Thymus (tissue), 11 donors: ENCODE results near the gene SPC25. TPM values are rescaled to one million over a fixed set of nuclear protein-coding genes. Genes with fewer than 3 reads are reported as not detected.

ENCODE experiments used
- DNase-seq, 9 donors: peaks; one replicate each; pipeline ENCODE4 v3.0.0-alpha.2; 2013; ENCODE audit warnings: low spot score in 9 of 9, low read depth in 6 of 9, missing footprints in 1 of 9
- H3K27ac ChIP-seq, 2 donors: one replicate each; pipeline ENCODE4 v1.5.1; 2013; ENCODE audit warnings: control low read depth in 1 of 2, low read depth in 1 of 2, low read length in 1 of 2, mild to moderate bottlenecking in 1 of 2, moderate library complexity in 1 of 2
- H3K27me3 ChIP-seq, 2 donors: one replicate each; pipeline ENCODE4 v1.5.1; 2013; ENCODE audit warnings: low read length in 1 of 2; ENCODE audit not compliant: control insufficient read depth in 2 of 2, insufficient read depth in 1 of 2
- H3K36me3 ChIP-seq, 2 donors: one replicate each; pipeline ENCODE4 v1.5.1; 2013; ENCODE audit warnings: low read length in 1 of 2, mild to moderate bottlenecking in 1 of 2, moderate library complexity in 1 of 2; ENCODE audit not compliant: control insufficient read depth in 2 of 2, insufficient read depth in 2 of 2
- H3K4me1 ChIP-seq, 2 donors: one replicate each; pipeline ENCODE4 v1.5.1; 2013; ENCODE audit warnings: low read length in 2 of 2; ENCODE audit not compliant: control insufficient read depth in 2 of 2, insufficient read depth in 2 of 2
- H3K4me3 ChIP-seq, 2 donors: one replicate each; pipeline ENCODE4 v1.5.1; 2013; ENCODE audit warnings: low read length in 2 of 2, control low read depth in 1 of 2, mild to moderate bottlenecking in 1 of 2
- H3K9me3 ChIP-seq, 2 donors: one replicate each; pipeline ENCODE4 v1.5.1; 2013; ENCODE audit warnings: low read length in 1 of 2, mild to moderate bottlenecking in 1 of 2; ENCODE audit not compliant: control insufficient read depth in 2 of 2, insufficient read depth in 1 of 2
- WGBS: extraction: QIAGEN DNeasy Blood & Tissue Kit; methylation state at CpG from one replicate; pipeline ENCODE4 v1.1.7; 2013; 5-methylcytosine and 5-hydroxymethylcytosine counted together
- polyA plus RNA-seq: library from polyadenylated mRNA; stranded (reverse); fragments of 200-250 nt; gene quantifications from one replicate; pipeline ENCODE4 v1.2.3, GENCODE V29; 2013
- total RNA-seq: library from RNA; stranded (reverse); fragments of 120-200 nt; gene quantifications from one replicate; pipeline ENCODE4 v1.2.4, GENCODE V29; 2013
- donor health status: healthy.

SPC25 gene
- total and polyA plus RNA-seq, 2 donors, result 1.8 to 16.0 TPM

DNA sequence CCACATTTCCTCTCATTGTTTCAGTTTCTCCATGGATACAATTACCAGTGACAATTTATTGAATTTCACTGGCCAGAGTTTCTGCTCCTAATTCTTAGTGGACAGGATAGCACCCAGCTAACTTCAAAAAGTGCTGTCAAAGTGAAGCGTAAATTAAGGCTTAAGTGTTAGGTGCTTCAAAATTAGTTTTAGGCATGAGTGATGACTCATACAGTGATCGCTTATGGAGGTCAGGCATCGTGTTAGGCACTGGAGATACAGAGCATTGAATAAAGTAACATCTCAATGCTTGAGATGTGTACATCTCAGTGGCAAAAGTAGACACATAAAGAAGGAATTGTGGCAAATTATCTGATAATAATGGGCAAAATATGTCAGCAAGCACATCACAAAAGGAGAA, 47.0 kb downstream of the SPC25 start:
- DNase-seq, result no peak
- no peaks in the 10 kb centered on the region for H3K4me1 ChIP-seq
- H3K27me3 ChIP-seq, result no peaks in the 10 kb centered on the region
- H3K36me3 ChIP-seq, result no peaks in the 10 kb centered on the region
- H3K4me3 ChIP-seq, result no peak overlapping the region
- 99% methylated on average over 3 of the region's 3 CpGs for WGBS
- no peak overlapping the region for H3K27ac ChIP-seq
- H3K9me3 ChIP-seq, result no peaks in the 10 kb centered on the region

DNA sequence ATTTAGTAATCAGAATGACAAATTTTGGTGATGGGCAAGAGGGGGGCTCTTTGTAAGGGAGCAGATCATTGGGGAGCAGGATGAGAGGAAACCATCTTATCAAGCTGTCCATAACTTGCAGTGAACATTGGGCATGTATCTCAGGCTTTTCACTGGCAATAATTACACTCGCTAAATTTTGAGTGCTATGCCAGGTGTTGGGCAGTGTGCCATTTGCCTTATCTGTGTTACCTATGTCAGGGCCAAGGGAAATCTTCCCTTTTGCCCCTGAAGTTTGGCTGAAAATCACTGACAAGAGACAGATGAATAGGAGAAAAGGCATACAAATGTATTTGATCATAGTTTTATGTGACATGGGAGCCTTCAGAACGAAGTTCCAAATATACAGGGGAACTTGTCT, 48.8 kb downstream of the SPC25 start:
- no peak for DNase-seq
- H3K27me3 ChIP-seq, result no peaks in the 10 kb centered on the region
- H3K36me3 ChIP-seq, result no peaks in the 10 kb centered on the region
- no peak overlapping the region for H3K27ac ChIP-seq
- H3K9me3 ChIP-seq, result no peaks in the 10 kb centered on the region
- no peaks in the 10 kb centered on the region for H3K4me1 ChIP-seq
- 95% methylated on average over 2 of the region's 2 CpGs for WGBS
- H3K4me3 ChIP-seq, result no peak overlapping the region

DNA sequence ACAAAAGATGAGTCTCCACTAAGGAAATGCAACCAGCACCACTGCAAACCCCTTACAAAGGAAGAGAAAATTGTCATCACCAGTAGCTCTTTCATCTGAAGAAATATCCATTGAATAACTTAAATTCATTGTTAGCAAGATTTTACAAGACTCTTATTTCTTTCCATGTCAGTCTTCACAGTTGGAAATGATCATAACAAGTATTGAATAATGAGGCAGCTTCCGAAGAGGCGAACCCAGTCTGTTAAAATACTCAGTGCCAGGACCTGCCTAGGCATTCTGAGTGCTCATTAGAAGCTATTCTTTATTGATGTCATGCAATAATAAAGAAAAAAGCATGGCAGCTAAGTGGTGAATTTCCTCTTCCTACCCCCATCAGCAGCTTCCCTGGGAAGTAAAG, 54.3 kb downstream of the SPC25 start:
- no peaks in the 10 kb centered on the region for H3K36me3 ChIP-seq
- H3K4me1 ChIP-seq, result no peaks in the 10 kb centered on the region
- peaks cover 0 to 2% of the 10 kb centered on the region in 2 donors for H3K9me3 ChIP-seq
- no peak overlapping the region for H3K27ac ChIP-seq
- WGBS, result 99% methylated on average over 2 of the region's 2 CpGs
- H3K4me3 ChIP-seq, result no peak overlapping the region
- H3K27me3 ChIP-seq, result no peaks in the 10 kb centered on the region
- DNase-seq, result no peak

DNA sequence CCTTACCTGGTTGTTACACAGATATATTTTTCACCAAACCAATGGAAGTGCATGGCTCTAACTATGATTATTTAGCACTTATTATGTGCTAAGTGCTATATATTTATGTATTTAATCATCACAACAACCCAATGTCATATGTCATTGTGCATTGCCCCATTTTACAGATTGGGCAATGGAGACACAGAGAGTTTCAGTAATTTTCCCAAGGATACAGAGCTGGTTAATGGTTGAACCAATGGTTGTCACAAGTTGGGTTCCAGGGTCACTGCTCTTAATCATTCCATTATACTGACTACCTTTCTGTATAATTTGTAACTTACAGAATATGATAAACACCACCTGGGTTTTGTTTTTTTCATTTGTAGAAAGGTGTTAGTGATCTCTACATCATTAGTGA, 58.6 kb downstream of the SPC25 start:
- Histone ChIP-seq H3K4me1 (no peaks in the 10 kb centered on the region), H3K27ac (no peak overlapping the region), H3K36me3 (no peaks in the 10 kb centered on the region), H3K27me3 (no peaks in the 10 kb centered on the region), H3K9me3 (peaks cover 0 to 3% of the 10 kb centered on the region in 2 donors), H3K4me3 (no peak overlapping the region)
- DNase-seq, result no peak

DNA sequence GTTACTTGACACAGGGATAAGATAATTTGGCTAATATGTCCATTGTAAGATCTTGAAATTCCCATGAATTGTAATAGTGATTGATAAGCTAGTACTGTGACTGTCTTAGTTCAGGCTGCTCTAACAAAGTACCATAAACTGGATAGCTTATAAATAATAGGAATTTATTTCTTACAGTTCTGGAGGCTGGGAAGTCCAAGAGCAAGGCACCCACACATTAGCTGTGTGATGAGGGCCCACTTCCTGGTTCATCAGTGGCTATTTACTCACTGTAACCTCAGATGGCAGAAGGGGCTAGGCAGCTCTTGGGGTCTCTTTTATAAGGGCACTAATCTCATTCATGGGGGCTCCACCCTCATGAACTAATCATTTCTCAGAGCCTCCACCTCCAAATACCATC, 59.3 kb downstream of the SPC25 start:
- Histone ChIP-seq H3K27ac (no peak overlapping the region), H3K27me3 (no peaks in the 10 kb centered on the region), H3K9me3 (peaks cover 0 to 3% of the 10 kb centered on the region in 2 donors), H3K36me3 (no peaks in the 10 kb centered on the region), H3K4me3 (no peak overlapping the region), H3K4me1 (no peaks in the 10 kb centered on the region)
- no peak for DNase-seq

DNA sequence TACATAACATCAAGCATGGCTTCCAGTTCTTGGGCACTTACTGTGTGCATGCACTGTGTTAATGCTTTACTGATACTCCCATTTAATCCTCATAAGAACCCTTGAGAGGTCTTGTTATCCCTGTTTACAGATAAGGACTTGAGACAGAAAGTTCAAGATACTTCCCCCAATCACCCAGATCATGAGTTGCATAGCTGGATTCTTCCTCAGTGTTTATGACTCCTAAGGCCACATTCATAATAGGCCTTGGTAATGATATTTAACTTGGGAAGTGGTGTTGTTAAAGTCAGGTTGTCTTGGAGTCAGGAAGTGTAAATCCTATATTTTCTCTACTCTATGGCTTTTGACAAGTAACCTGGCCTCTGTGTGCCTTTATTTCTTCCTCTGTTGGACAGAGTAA, 65.1 kb downstream of the SPC25 start:
- no peaks in the 10 kb centered on the region for H3K9me3 ChIP-seq
- H3K27me3 ChIP-seq, result no peaks in the 10 kb centered on the region
- DNase-seq, result no peak
- H3K27ac ChIP-seq, result no peak overlapping the region
- no peaks in the 10 kb centered on the region for H3K36me3 ChIP-seq
- no peaks in the 10 kb centered on the region for H3K4me1 ChIP-seq
- no peak overlapping the region for H3K4me3 ChIP-seq

DNA sequence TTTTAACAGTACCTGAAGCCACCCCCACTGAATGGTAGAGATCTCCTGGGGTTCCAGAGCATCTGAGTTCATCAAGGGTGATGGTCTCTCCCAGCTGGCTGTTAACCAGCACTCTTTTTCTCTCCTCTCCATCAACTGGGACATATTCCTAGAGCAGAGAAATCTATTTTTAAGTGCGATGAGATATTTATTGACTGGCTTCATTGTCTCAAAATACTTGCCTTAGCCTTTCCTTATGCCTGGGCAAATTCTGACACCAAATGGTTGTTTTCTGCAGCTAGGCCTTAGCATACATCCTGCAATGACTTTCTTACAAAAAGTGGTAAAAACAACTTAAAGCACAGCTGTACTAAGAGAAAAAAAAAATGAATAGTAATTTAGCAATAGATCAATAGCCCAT, 68.2 kb downstream of the SPC25 start:
- no peak for DNase-seq
- no peaks in the 10 kb centered on the region for H3K27me3 ChIP-seq
- no peak overlapping the region for H3K27ac ChIP-seq
- H3K4me3 ChIP-seq, result no peak overlapping the region
- no peaks in the 10 kb centered on the region for H3K9me3 ChIP-seq
- no peaks in the 10 kb centered on the region for H3K36me3 ChIP-seq
- WGBS, result 96% methylated on average over 1 of the region's 1 CpG
- H3K4me1 ChIP-seq, result peaks cover 0 to 6% of the 10 kb centered on the region in 2 donors

DNA sequence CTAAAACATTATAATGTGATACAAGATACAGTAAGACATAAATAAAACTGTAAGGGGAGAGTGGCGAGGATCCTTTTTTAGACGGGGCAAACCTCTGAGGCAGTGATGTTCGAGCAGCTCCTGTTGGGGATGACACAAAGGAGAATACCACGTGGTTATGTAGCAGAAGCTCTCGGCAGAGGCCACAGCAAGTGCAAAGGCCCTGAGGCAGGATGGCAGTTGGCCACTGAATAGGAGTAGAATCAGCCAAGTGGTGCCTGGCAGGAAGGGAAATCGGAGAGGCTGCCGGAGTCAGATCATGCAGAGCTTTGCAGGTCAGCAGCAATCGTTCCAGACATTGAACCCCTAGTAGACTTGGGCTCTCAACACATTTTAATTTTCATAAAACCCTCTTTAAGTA, 68.7 kb downstream of the SPC25 start:
- H3K9me3 ChIP-seq, result no peaks in the 10 kb centered on the region
- no peak overlapping the region for H3K4me3 ChIP-seq
- H3K27me3 ChIP-seq, result no peaks in the 10 kb centered on the region
- H3K27ac ChIP-seq, result no peak overlapping the region
- WGBS, result 91% methylated on average over 8 of the region's 8 CpGs
- no peak for DNase-seq
- H3K36me3 ChIP-seq, result no peaks in the 10 kb centered on the region
- H3K4me1 ChIP-seq, result peaks cover 0 to 6% of the 10 kb centered on the region in 2 donors
